H9 (cell line): ENCODE data around the gene GAK. TPM values are rescaled to one million over a fixed set of nuclear protein-coding genes. Genes with fewer than 3 reads are reported as not detected.

Experiments
- DNase-seq: peaks from one replicate; pipeline ENCODE4 v3.0.0-alpha.2; 2017
- H2AFZ ChIP-seq: one replicate; pipeline ENCODE4 v1.6.1; 2013; ENCODE audit warnings: mild to moderate bottlenecking, low read length, control low read depth, moderate library complexity
- H2AK5ac ChIP-seq: 2 replicates; pipeline ENCODE4 v1.6.1; 2013; ENCODE audit warnings: low read length, control low read depth, mixed read lengths; ENCODE audit not compliant: insufficient read length
- H2BK120ac ChIP-seq: one replicate; pipeline ENCODE4 v1.6.1; 2013; ENCODE audit warnings: low read depth, mild to moderate bottlenecking, low read length, control low read depth, inconsistent platforms; ENCODE audit not compliant: poor library complexity, severe bottlenecking
- H2BK12ac ChIP-seq: 2 replicates; pipeline ENCODE4 v1.6.1; 2013; ENCODE audit warnings: low read length, control low read depth, mixed read lengths, low read depth; ENCODE audit not compliant: insufficient read length
- H2BK15ac ChIP-seq: 2 replicates; pipeline ENCODE4 v1.6.1; 2013; ENCODE audit warnings: low read depth, low read length, control low read depth
- H2BK20ac ChIP-seq: one replicate; pipeline ENCODE4 v1.6.1; 2013; ENCODE audit warnings: low read depth, mild to moderate bottlenecking, low read length, control low read depth, inconsistent platforms; ENCODE audit not compliant: poor library complexity, severe bottlenecking
- H2BK5ac ChIP-seq: 2 replicates; pipeline ENCODE4 v1.6.1; 2013; ENCODE audit warnings: low read length, control low read depth, mixed read lengths; ENCODE audit not compliant: insufficient read length
- H3K14ac ChIP-seq: 2 replicates; pipeline ENCODE4 v1.6.1; 2013; ENCODE audit warnings: low read length, control low read depth; ENCODE audit not compliant: insufficient read depth
- H3K18ac ChIP-seq: 2 replicates; pipeline ENCODE4 v1.6.1; 2013; ENCODE audit warnings: low read depth, mild to moderate bottlenecking, mixed read lengths, low read length, control low read depth; ENCODE audit not compliant: insufficient read length
- H3K23ac ChIP-seq: 2 replicates; pipeline ENCODE4 v1.6.1; 2013; ENCODE audit warnings: low read length, control low read depth, mixed read lengths, low read depth; ENCODE audit not compliant: insufficient read length
- H3K23me2 ChIP-seq: 2 replicates; pipeline ENCODE4 v1.6.1; 2013; ENCODE audit warnings: low read depth, mild to moderate bottlenecking, mixed read lengths, low read length, control low read depth; ENCODE audit not compliant: insufficient read length, poor library complexity, severe bottlenecking
- H3K27ac ChIP-seq: 2 replicates; pipeline ENCODE4 v1.5.1; 2013; ENCODE audit warnings: low read length, control low read depth, mixed read lengths, low read depth; ENCODE audit not compliant: insufficient read length
- H3K27me3 ChIP-seq: 2 replicates; pipeline ENCODE4 v1.6.1; 2013; ENCODE audit warnings: low read length, control low read depth, inconsistent platforms; ENCODE audit not compliant: insufficient read depth
- H3K4ac ChIP-seq: 2 replicates; pipeline ENCODE4 v1.6.1; 2013; ENCODE audit warnings: low read depth, mild to moderate bottlenecking, control low read depth, inconsistent platforms, low read length, moderate library complexity
- H3K4me1 ChIP-seq: 2 replicates; pipeline ENCODE4 v1.6.1; 2013; ENCODE audit warnings: low read length, control low read depth, inconsistent platforms; ENCODE audit not compliant: insufficient read depth
- H3K4me2 ChIP-seq: 2 replicates; pipeline ENCODE4 v1.6.1; 2013; ENCODE audit warnings: low read length, control low read depth, mixed read lengths; ENCODE audit not compliant: insufficient read length, insufficient read depth
- H3K56ac ChIP-seq: 2 replicates; pipeline ENCODE4 v1.6.1; 2013; ENCODE audit warnings: low read depth, mild to moderate bottlenecking, mixed read lengths, low read length, control low read depth; ENCODE audit not compliant: insufficient read length
- H3K79me1 ChIP-seq: 2 replicates; pipeline ENCODE4 v1.6.1; 2013; ENCODE audit warnings: low read depth, mild to moderate bottlenecking, moderate library complexity, low read length, control low read depth, inconsistent platforms; ENCODE audit not compliant: insufficient read depth, poor library complexity, severe bottlenecking
- H3K79me2 ChIP-seq: 2 replicates; pipeline ENCODE4 v1.6.1; 2013; ENCODE audit warnings: low read length, control low read depth, inconsistent platforms; ENCODE audit not compliant: insufficient read depth
- H3K9ac ChIP-seq: 2 replicates; pipeline ENCODE4 v1.6.1; 2013; ENCODE audit warnings: low read length, control low read depth, mixed read lengths; ENCODE audit not compliant: insufficient read length; ENCODE audit errors: extremely low read depth
- H3K9me3 ChIP-seq: one replicate; pipeline ENCODE4 v1.6.1; 2013; ENCODE audit warnings: low read depth, low read length, inconsistent platforms; ENCODE audit not compliant: control insufficient read depth
- H3T11ph ChIP-seq: one replicate; pipeline ENCODE4 v1.6.1; 2013; ENCODE audit warnings: mild to moderate bottlenecking, low read length, control low read depth, inconsistent platforms
- H4K20me1 ChIP-seq: one replicate; pipeline ENCODE4 v1.6.1; 2013; ENCODE audit not compliant: control insufficient read depth, insufficient read length, insufficient read depth
- H4K5ac ChIP-seq: 2 replicates; pipeline ENCODE4 v1.6.1; 2013; ENCODE audit warnings: low read depth, mild to moderate bottlenecking, mixed read lengths, low read length, control low read depth; ENCODE audit not compliant: insufficient read length
- H4K8ac ChIP-seq: replicated peaks from 2 replicates; pipeline ENCODE4 v1.6.1; 2013; ENCODE audit warnings: low read length, control low read depth, mixed read lengths, low read depth; ENCODE audit not compliant: insufficient read length
- H4K91ac ChIP-seq: 2 replicates; pipeline ENCODE4 v1.6.1; 2013; ENCODE audit warnings: low read depth, mild to moderate bottlenecking, moderate library complexity, mixed read lengths, low read length, control low read depth; ENCODE audit not compliant: insufficient read length
- H3K27ac Mint-ChIP-seq, 3 experiments: 2 replicates in 2 of 3; 3 replicates in 1 of 3; pipeline ENCODE4 v1.8.0; 2020 to 2021; ENCODE audit warnings: mixed read lengths in 3 of 3, mild to moderate bottlenecking in 1 of 3, moderate library complexity in 1 of 3
- H3K27me3 Mint-ChIP-seq: 2 replicates; pipeline ENCODE4 v1.8.0; 2021; ENCODE audit warnings: low read depth, mild to moderate bottlenecking, moderate library complexity, mixed read lengths
- H3K36me3 Mint-ChIP-seq, 3 experiments: 2 replicates in 2 of 3; 3 replicates in 1 of 3; pipeline ENCODE4 v1.8.0; 2020 to 2021; ENCODE audit warnings: low read depth in 3 of 3, mixed read lengths in 3 of 3; ENCODE audit not compliant: insufficient read depth in 1 of 3
- H3K4me1 Mint-ChIP-seq, 2 experiments: 2 replicates each; pipeline ENCODE4 v1.8.0; 2020; ENCODE audit warnings: mixed read lengths in 2 of 2
- H3K4me3 Mint-ChIP-seq, 2 experiments: 2 replicates in 1 of 2; 3 replicates in 1 of 2; pipeline ENCODE4 v1.8.0; 2020 to 2021; ENCODE audit warnings: mild to moderate bottlenecking in 2 of 2, mixed read lengths in 2 of 2, moderate library complexity in 1 of 2
- H3K9me3 Mint-ChIP-seq, 2 experiments: 2 replicates in 1 of 2; 3 replicates in 1 of 2; pipeline ENCODE4 v1.8.0; 2020; ENCODE audit warnings: mild to moderate bottlenecking in 2 of 2, mixed read lengths in 2 of 2, moderate library complexity in 1 of 2
- WGBS: extraction: QIAGEN DNeasy Blood & Tissue Kit; methylation state at CpG from one replicate; pipeline ENCODE4 v1.1.7; 2013; ENCODE audit warnings: missing lambda C conversion rate, low lambda C conversion rate, mixed read lengths; ENCODE audit not compliant: insufficient read length; ENCODE audit errors: extremely low coverage; 5-methylcytosine and 5-hydroxymethylcytosine counted together
- total RNA-seq: library from RNA; stranded (reverse); gene quantifications from 2 replicates; pipeline ENCODE4 v1.2.1, GENCODE V29; 2021
- TF ChIP-seq, protein P1 (sequence below): fragments of 200-600 bp; sonication (generic); conservative IDR thresholded peaks from 3 replicates; pipeline ENCODE4 v1.8.0; 2021; ENCODE audit warnings: antibody characterized with exemption, mild to moderate bottlenecking

Gene GAK
- total RNA-seq, 1 experiment from 2014 or later = 80.7 TPM

DNA sequence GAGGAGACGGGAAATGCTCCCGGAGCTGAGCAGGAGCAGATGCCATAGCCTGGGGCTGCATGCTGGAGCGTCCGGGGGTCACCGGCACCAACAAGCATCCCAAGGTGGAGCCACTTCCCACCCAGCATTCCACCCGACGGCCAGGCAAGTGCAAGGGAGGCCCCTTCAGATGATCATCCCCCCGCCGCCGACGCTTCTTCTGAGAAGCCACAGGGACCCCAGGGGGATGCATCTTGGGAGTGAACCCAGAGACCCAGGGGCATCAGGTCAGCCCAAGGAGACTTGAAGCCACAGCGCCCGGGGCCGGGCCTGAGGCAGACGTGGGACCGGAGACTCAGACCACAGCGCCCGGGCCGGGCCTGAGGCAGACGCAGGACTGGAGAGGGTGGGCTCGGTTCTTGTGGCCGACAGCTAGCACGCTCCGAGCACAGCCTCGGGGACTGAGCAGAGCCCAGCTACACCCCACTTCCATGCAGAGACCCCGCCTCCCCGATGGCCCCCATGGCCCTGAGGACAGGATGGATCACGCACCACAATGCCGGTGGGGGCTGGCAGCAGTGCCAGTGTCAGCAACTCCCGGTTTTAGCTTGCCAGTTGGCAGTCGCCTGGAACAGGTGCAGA is 73.2 kb downstream of the GAK start:
- Histone ChIP-seq H2BK120ac (no peak overlapping the region), H3K9me3 (no peaks in the 10 kb centered on the region), H3T11ph (no peak overlapping the region), H4K91ac (no peak overlapping the region), H4K20me1 (no peaks in the 10 kb centered on the region), H3K23ac (no peak overlapping the region), H3K56ac (no peak overlapping the region), H2BK20ac (no peak overlapping the region), H2BK12ac (no peak overlapping the region), H3K14ac (no peak overlapping the region), H2BK5ac (no peak overlapping the region), H3K4me1 (no peaks in the 10 kb centered on the region), H3K4me2 (no peak overlapping the region), H4K5ac (no peak overlapping the region), H3K79me2 (no peaks in the 10 kb centered on the region), H3K18ac (no peak overlapping the region), H3K23me2 (no peaks in the 10 kb centered on the region), H2AFZ (no peak overlapping the region), H3K4ac (no peak overlapping the region), H3K79me1 (no peaks in the 10 kb centered on the region), H2BK15ac (no peak overlapping the region), H2AK5ac (no peak overlapping the region), H3K9ac (no peak overlapping the region), H3K27me3 (no peaks in the 10 kb centered on the region), H3K27ac (no peak overlapping the region), H4K8ac (no peak overlapping the region)
- no peaks in the 10 kb centered on the region for H3K27me3 Mint-ChIP-seq
- no peak for DNase-seq
- H3K4me3 Mint-ChIP-seq = no peak overlapping the region
- no peaks in the 10 kb centered on the region for H3K4me1 Mint-ChIP-seq
- peaks cover 33 to 73% (median 69%) of the 10 kb centered on the region in 3 experiments for H3K36me3 Mint-ChIP-seq
- TF ChIP-seq, protein P1, sequence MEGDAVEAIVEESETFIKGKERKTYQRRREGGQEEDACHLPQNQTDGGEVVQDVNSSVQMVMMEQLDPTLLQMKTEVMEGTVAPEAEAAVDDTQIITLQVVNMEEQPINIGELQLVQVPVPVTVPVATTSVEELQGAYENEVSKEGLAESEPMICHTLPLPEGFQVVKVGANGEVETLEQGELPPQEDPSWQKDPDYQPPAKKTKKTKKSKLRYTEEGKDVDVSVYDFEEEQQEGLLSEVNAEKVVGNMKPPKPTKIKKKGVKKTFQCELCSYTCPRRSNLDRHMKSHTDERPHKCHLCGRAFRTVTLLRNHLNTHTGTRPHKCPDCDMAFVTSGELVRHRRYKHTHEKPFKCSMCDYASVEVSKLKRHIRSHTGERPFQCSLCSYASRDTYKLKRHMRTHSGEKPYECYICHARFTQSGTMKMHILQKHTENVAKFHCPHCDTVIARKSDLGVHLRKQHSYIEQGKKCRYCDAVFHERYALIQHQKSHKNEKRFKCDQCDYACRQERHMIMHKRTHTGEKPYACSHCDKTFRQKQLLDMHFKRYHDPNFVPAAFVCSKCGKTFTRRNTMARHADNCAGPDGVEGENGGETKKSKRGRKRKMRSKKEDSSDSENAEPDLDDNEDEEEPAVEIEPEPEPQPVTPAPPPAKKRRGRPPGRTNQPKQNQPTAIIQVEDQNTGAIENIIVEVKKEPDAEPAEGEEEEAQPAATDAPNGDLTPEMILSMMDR = no peak
- WGBS = no CpG with 5 or more reads among the region's 31 CpGs
- H3K27ac Mint-ChIP-seq = no peak overlapping the region
- H3K9me3 Mint-ChIP-seq = peaks cover 0 to 6% of the 10 kb centered on the region in 2 experiments; a peak in 1 of 5 replicates
